SK-N-MC (cell line): ENCODE results near the gene SEMA3B.

ENCODE experiments used
- DNase-seq: peaks from one replicate; pipeline ENCODE4 v3.0.0-alpha.2; 2011; ENCODE audit warnings: low read depth, low spot score
- H3K27ac ChIP-seq: fragments of 200-600 bp; sonication (generic); 2 replicates; pipeline ENCODE4 v1.5.1; 2016; ENCODE audit warnings: mixed run types
- H3K36me3 ChIP-seq: fragments of 200-600 bp; sonication (generic); 2 replicates; pipeline ENCODE4 v1.6.1; 2017; ENCODE audit warnings: antibody characterized with exemption, low read length, mixed read lengths; ENCODE audit not compliant: insufficient read depth
- H3K4me3 ChIP-seq: fragments of 200-600 bp; sonication (generic); 2 replicates; pipeline ENCODE4 v1.5.1; 2016
- H3K9ac ChIP-seq: fragments of 200-600 bp; sonication (generic); 2 replicates; pipeline ENCODE4 v1.8.0; 2017; ENCODE audit warnings: mixed run types, mixed read lengths; ENCODE audit not compliant: insufficient read length
- H3K9me3 ChIP-seq: fragments of 200-600 bp; sonication (generic); 2 replicates; pipeline ENCODE4 v1.6.1; 2017; ENCODE audit warnings: low read depth, mild to moderate bottlenecking, antibody characterized with exemption, low read length, moderate library complexity, mixed read lengths
- EZH2 ChIP-seq: fragments of 200-600 bp; sonication (generic); IDR thresholded peaks from one replicate; pipeline ENCODE4 v1.6.1; 2017; ENCODE audit warnings: antibody characterized with exemption
- FOXP2 ChIP-seq: optimal IDR thresholded peaks from 2 replicates; pipeline ENCODE3; 2011; ENCODE audit warnings: mild to moderate bottlenecking, moderate library complexity; ENCODE audit not compliant: insufficient read depth; ENCODE audit errors: extremely low read length, control extremely low read depth
- POLR2AphosphoS5 ChIP-seq: IDR thresholded peaks from 2 replicates; pipeline ENCODE4 v1.6.1; 2012; ENCODE audit warnings: mild to moderate bottlenecking, low read depth, low read length, borderline replicate concordance

The SEMA3B gene

GRCh38 chr3:50316657-50317242 lies 47.8 kb downstream of the SEMA3B start:
- H3K9ac ChIP-seq, result no peak overlapping the region
- peaks cover 15% of the 10 kb centered on the region; the same call in 1 of the 2 replicates for H3K36me3 ChIP-seq
- TF ChIP-seq POLR2AphosphoS5 (no peak), EZH2 (no peak), FOXP2 (no peak)
- DNase-seq, result no peak
- no peaks in the 10 kb centered on the region for H3K9me3 ChIP-seq
- H3K27ac ChIP-seq, result no peak overlapping the region
- no peak overlapping the region for H3K4me3 ChIP-seq

- Histone ChIP-seq H3K4me3 (no peak overlapping the region), H3K9ac (no peak overlapping the region), H3K9me3 (no peaks in the 10 kb centered on the region), H3K27ac (no peak overlapping the region), H3K36me3 (peaks cover 15% of the 10 kb centered on the region; the same call in 1 of the 2 replicates)
- TF ChIP-seq FOXP2 (no peak), POLR2AphosphoS5 (no peak), EZH2 (no peak)
- DNase-seq, result no peak
Observed at GRCh38 chr3:50317300-50317699, 48.4 kb downstream of the SEMA3B start.

GRCh38 chr3:50318163-50318562 lies 49.2 kb downstream of the SEMA3B start:
- H3K27ac ChIP-seq, result no peak overlapping the region
- DNase-seq, result no peak
- no peak overlapping the region for H3K4me3 ChIP-seq
- peaks cover 15% of the 10 kb centered on the region; the same call in 1 of the 2 replicates for H3K36me3 ChIP-seq
- no peak for TF ChIP-seq FOXP2
- no peak for TF ChIP-seq POLR2AphosphoS5
- no peak for TF ChIP-seq EZH2
- H3K9ac ChIP-seq, result no peak overlapping the region
- no peaks in the 10 kb centered on the region for H3K9me3 ChIP-seq

- Histone ChIP-seq H3K9ac (no peak overlapping the region), H3K27ac (no peak overlapping the region), H3K36me3 (peaks cover 15% of the 10 kb centered on the region; the same call in 1 of the 2 replicates), H3K9me3 (no peaks in the 10 kb centered on the region), H3K4me3 (no peak overlapping the region)
- TF ChIP-seq POLR2AphosphoS5 (no peak), EZH2 (no peak), FOXP2 (no peak)
- DNase-seq, result no peak
Observed at GRCh38 chr3:50318615-50319014, 49.7 kb downstream of the SEMA3B start.

GRCh38 chr3:50319181-50319893 lies 50.4 kb downstream of the SEMA3B start:
- Histone ChIP-seq H3K9ac (no peak overlapping the region), H3K9me3 (no peaks in the 10 kb centered on the region), H3K27ac (no peak overlapping the region), H3K36me3 (peaks cover 15% of the 10 kb centered on the region; the same call in 1 of the 2 replicates), H3K4me3 (no peak overlapping the region)
- no peak for DNase-seq
- TF ChIP-seq EZH2 (no peak), FOXP2 (no peak), POLR2AphosphoS5 (no peak)

GRCh38 chr3:50319894-50320625 lies 51.1 kb downstream of the SEMA3B start:
- TF ChIP-seq POLR2AphosphoS5 (no peak), FOXP2 (no peak), EZH2 (no peak)
- Histone ChIP-seq H3K4me3 (peak overlapping the region; percentile 83), H3K36me3 (peaks cover 15% of the 10 kb centered on the region; the same call in 1 of the 2 replicates), H3K9ac (peak overlapping the region; percentile 97), H3K9me3 (no peaks in the 10 kb centered on the region), H3K27ac (peak overlapping the region; percentile 31; the same call in 1 of the 2 replicates)
- no peak for DNase-seq

GRCh38 chr3:50320853-50321335 lies 51.9 kb downstream of the SEMA3B start:
- DNase-seq, result no peak

GRCh38 chr3:50321336-50322114 lies 52.6 kb downstream of the SEMA3B start:
- peaks cover 15% of the 10 kb centered on the region; the same call in 1 of the 2 replicates for H3K36me3 ChIP-seq
- H3K9ac ChIP-seq, result peak overlapping the region; percentile 97
- H3K4me3 ChIP-seq, result peak overlapping the region; percentile 83
- no peaks in the 10 kb centered on the region for H3K9me3 ChIP-seq
- H3K27ac ChIP-seq, result peak overlapping the region; percentile 95
- TF ChIP-seq POLR2AphosphoS5 (no peak; the same call in 1 of the 2 replicates), EZH2 (no peak), FOXP2 (no peak)
- peak; percentile 45 for DNase-seq

More at GRCh38 chr3:50320853-50321335, 51.9 kb downstream of the SEMA3B start:
- peaks cover 15% of the 10 kb centered on the region; the same call in 1 of the 2 replicates for H3K36me3 ChIP-seq
- no peaks in the 10 kb centered on the region for H3K9me3 ChIP-seq
- peak overlapping the region; percentile 95 for H3K27ac ChIP-seq
- TF ChIP-seq EZH2 (no peak), FOXP2 (no peak), POLR2AphosphoS5 (no peak)
- peak overlapping the region; percentile 83 for H3K4me3 ChIP-seq
- peak overlapping the region; percentile 97 for H3K9ac ChIP-seq
